HG02642 (cell line): Measurements from ENCODE around the gene GRID1.
"Not testable (repeated sequence)": the region's sequence is repeated elsewhere in the genome, so short reads cannot be mapped to it uniquely, and the experiment has no call there.

ENCODE experiments used
- ATAC-seq: cut with Tn5 transposase; IDR thresholded peaks from one replicate; pipeline ENCODE4 v1.9.1; 2021; ENCODE audit warnings: mild to moderate bottlenecking; ENCODE audit not compliant: unreplicated experiment, poor library complexity

The GRID1 gene

GRCh38 chr10:86242761-86243160 is 123.8 kb downstream of the GRID1 start:
- no peak for ATAC-seq

- ATAC-seq: not testable (repeated sequence)
These were observed 128.5 kb downstream of the GRID1 start for GRCh38 chr10:86238089-86238488.

GRCh38 chr10:86234541-86235270 is 131.9 kb downstream of the GRID1 start:
- no peak for ATAC-seq

- no peak for ATAC-seq
These were observed 132.5 kb downstream of the GRID1 start for GRCh38 chr10:86234107-86234506.

GRCh38 chr10:86233131-86233530 is 133.5 kb downstream of the GRID1 start:
- no peak for ATAC-seq

- ATAC-seq: no peak
These were observed 134.0 kb downstream of the GRID1 start for GRCh38 chr10:86232644-86233043.

- ATAC-seq: no peak
These were observed 134.6 kb downstream of the GRID1 start for GRCh38 chr10:86231796-86232560.

GRCh38 chr10:86230557-86231180 is 135.9 kb downstream of the GRID1 start:
- ATAC-seq: no peak

GRCh38 chr10:86229811-86230556 is 136.6 kb downstream of the GRID1 start:
- no peak for ATAC-seq

GRCh38 chr10:86229376-86229775 is 137.2 kb downstream of the GRID1 start:
- no peak for ATAC-seq

GRCh38 chr10:86227501-86228258 is 138.9 kb downstream of the GRID1 start:
- no peak for ATAC-seq

GRCh38 chr10:86226781-86227201 is 139.8 kb downstream of the GRID1 start:
- ATAC-seq: no peak

- ATAC-seq: no peak
These were observed 140.6 kb downstream of the GRID1 start for GRCh38 chr10:86226016-86226415.

- ATAC-seq: peak; percentile 30
These were observed 141.4 kb downstream of the GRID1 start for GRCh38 chr10:86225103-86225782.

- peak; percentile 59 for ATAC-seq
These were observed 142.1 kb downstream of the GRID1 start for GRCh38 chr10:86224354-86225102.

- ATAC-seq: no peak
These were observed 143.3 kb downstream of the GRID1 start for GRCh38 chr10:86223256-86223655.

- ATAC-seq: no peak
These were observed 143.9 kb downstream of the GRID1 start for GRCh38 chr10:86222687-86223086.

- ATAC-seq: no peak
These were observed 144.3 kb downstream of the GRID1 start for GRCh38 chr10:86222336-86222650.
